Endodermal cell (in vitro differentiated cells): ENCODE data around the gene CA5A. TPM values are rescaled to one million over a fixed set of nuclear protein-coding genes. Genes with fewer than 3 reads are reported as not detected.

ENCODE experiments used
- DNase-seq: peaks from one replicate; pipeline ENCODE4 v3.0.0-alpha.2; 2017
- H3K27ac ChIP-seq: 2 replicates; pipeline ENCODE4 v1.5.1; 2013; ENCODE audit warnings: mild to moderate bottlenecking, low read depth, low read length, moderate library complexity
- H3K27me3 ChIP-seq: 2 replicates; pipeline ENCODE4 v1.6.1; 2013; ENCODE audit warnings: mild to moderate bottlenecking, low read length, moderate library complexity; ENCODE audit not compliant: insufficient read depth, control insufficient read depth, poor library complexity, severe bottlenecking
- H3K36me3 ChIP-seq: 2 replicates; pipeline ENCODE4 v1.7.0; 2013; ENCODE audit warnings: mild to moderate bottlenecking, low read length, moderate library complexity; ENCODE audit not compliant: control insufficient read depth, insufficient read depth
- H3K4me1 ChIP-seq: one replicate; pipeline ENCODE4 v1.7.0; 2013; ENCODE audit warnings: low read length; ENCODE audit not compliant: control insufficient read depth, insufficient read depth
- H3K4me3 ChIP-seq: 2 replicates; pipeline ENCODE4 v1.5.1; 2013; ENCODE audit warnings: mild to moderate bottlenecking, low read length, moderate library complexity
- H3K9ac ChIP-seq: 2 replicates; pipeline ENCODE4 v1.6.1; 2013; ENCODE audit warnings: mild to moderate bottlenecking, low read length, moderate library complexity; ENCODE audit not compliant: poor library complexity, severe bottlenecking; ENCODE audit errors: extremely low read depth
- H3K9me3 ChIP-seq: 2 replicates; pipeline ENCODE4 v1.6.1; 2013; ENCODE audit warnings: mild to moderate bottlenecking, low read length, moderate library complexity; ENCODE audit not compliant: control insufficient read depth
- H3K27ac Mint-ChIP-seq: 2 replicates; pipeline ENCODE4 v1.8.0; 2020; ENCODE audit warnings: mixed read lengths
- H3K27me3 Mint-ChIP-seq: 2 replicates; pipeline ENCODE4 v1.8.0; 2021; ENCODE audit warnings: mild to moderate bottlenecking, mixed read lengths; ENCODE audit not compliant: insufficient read depth
- H3K36me3 Mint-ChIP-seq: 2 replicates; pipeline ENCODE4 v1.8.0; 2020; ENCODE audit warnings: low read depth, mixed read lengths
- H3K4me1 Mint-ChIP-seq: 2 replicates; pipeline ENCODE4 v1.8.0; 2020; ENCODE audit warnings: mixed read lengths
- H3K4me3 Mint-ChIP-seq: 2 replicates; pipeline ENCODE4 v1.8.0; 2020; ENCODE audit warnings: mild to moderate bottlenecking, moderate library complexity, mixed read lengths
- H3K9me3 Mint-ChIP-seq: 2 replicates; pipeline ENCODE4 v1.8.0; 2020; ENCODE audit warnings: mild to moderate bottlenecking, mixed read lengths
- WGBS, 2 experiments: methylation state at CpG; one replicate each; pipeline versions ENCODE4 v1.1.5 to v1.1.7; 2013; ENCODE audit warnings: missing lambda C conversion rate in 2 of 2, mixed read lengths in 1 of 2; ENCODE audit not compliant: insufficient coverage in 1 of 2, insufficient read length in 1 of 2; 5-methylcytosine and 5-hydroxymethylcytosine counted together
- total RNA-seq, 2 donors: library from RNA; stranded (reverse); fragmentation: NEBNext Ultra II Directional in 1 of 2; extraction: Animal tissue kit (Norgen Biotek cat#: 25700) in 1 of 2; gene quantifications; 2 replicates in 1 of 2; 3 replicates in 1 of 2; pipeline ENCODE4 v1.2.1, GENCODE V29; 2021
- TF ChIP-seq, protein P1 (sequence below): fragments of 200-600 bp; sonication (generic); conservative IDR thresholded peaks from 2 replicates; pipeline ENCODE4 v1.5.0; 2021; ENCODE audit warnings: antibody characterized with exemption, mild to moderate bottlenecking

Gene CA5A
- total RNA-seq, 2 donors from 2014 or later, result not detected

DNA sequence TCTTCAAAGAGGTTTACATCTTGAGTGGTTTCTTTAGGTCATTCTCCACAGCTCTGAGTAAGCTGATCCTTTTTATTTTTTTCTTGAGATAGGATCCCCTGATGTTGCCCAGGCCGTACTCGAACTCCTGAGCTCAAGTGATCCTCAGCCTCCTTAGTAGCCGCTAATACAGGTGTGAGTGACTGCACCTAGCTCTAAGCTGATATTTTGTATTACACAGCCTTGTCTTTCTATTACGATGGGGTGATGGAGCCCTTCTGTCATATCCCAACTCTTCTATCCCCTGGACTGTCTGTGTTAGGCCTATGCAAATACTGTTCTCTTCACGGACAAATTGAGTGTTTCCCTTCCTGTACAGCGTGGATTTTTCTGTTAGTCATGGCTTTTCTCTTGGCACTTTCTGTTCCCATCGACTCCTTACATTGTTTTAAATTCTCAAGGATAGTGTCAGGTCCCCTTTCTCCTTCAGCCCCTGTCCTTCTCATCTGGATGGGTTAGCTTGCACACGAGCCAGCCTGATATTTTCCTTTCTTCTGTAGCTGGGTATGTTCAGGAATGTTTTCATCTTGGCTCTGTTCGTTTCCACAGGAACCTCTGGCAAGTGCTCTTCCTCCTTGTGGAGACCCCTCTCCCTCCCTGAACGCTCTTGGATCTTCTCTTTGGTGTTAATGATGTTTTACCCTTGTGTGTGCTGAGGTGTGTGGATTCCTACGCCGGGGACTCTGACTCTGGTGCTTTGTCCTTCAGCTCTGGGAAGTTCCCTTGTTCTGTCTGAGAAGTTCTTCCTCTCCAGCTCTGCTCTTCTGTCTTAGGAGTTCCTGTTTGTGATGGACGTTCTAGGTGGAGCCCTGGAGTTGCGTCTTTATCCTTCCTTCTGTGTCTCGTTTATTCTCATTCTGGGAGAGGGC lies 17.2 kb upstream of the CA5A start:
- Mint-ChIP-seq H3K27me3 (no peaks in the 10 kb centered on the region), H3K27ac (peak overlapping the region; percentile 12), H3K4me3 (peak overlapping the region; percentile 89), H3K36me3 (peaks cover 27% of the 10 kb centered on the region), H3K9me3 (no peaks in the 10 kb centered on the region), H3K4me1 (peaks cover 17% of the 10 kb centered on the region)
- Histone ChIP-seq H3K4me3 (no peak overlapping the region), H3K9ac (no peak overlapping the region), H3K27me3 (no peaks in the 10 kb centered on the region), H3K36me3 (peaks cover 25% of the 10 kb centered on the region), H3K9me3 (no peaks in the 10 kb centered on the region), H3K27ac (no peak overlapping the region), H3K4me1 (no peaks in the 10 kb centered on the region)
- TF ChIP-seq, protein P1, sequence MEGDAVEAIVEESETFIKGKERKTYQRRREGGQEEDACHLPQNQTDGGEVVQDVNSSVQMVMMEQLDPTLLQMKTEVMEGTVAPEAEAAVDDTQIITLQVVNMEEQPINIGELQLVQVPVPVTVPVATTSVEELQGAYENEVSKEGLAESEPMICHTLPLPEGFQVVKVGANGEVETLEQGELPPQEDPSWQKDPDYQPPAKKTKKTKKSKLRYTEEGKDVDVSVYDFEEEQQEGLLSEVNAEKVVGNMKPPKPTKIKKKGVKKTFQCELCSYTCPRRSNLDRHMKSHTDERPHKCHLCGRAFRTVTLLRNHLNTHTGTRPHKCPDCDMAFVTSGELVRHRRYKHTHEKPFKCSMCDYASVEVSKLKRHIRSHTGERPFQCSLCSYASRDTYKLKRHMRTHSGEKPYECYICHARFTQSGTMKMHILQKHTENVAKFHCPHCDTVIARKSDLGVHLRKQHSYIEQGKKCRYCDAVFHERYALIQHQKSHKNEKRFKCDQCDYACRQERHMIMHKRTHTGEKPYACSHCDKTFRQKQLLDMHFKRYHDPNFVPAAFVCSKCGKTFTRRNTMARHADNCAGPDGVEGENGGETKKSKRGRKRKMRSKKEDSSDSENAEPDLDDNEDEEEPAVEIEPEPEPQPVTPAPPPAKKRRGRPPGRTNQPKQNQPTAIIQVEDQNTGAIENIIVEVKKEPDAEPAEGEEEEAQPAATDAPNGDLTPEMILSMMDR, result no peak
- WGBS, 2 experiments, result 93 to 99% methylated on average over 9 to 14 of the region's 15 CpGs
- DNase-seq, result peak; percentile 31

DNA sequence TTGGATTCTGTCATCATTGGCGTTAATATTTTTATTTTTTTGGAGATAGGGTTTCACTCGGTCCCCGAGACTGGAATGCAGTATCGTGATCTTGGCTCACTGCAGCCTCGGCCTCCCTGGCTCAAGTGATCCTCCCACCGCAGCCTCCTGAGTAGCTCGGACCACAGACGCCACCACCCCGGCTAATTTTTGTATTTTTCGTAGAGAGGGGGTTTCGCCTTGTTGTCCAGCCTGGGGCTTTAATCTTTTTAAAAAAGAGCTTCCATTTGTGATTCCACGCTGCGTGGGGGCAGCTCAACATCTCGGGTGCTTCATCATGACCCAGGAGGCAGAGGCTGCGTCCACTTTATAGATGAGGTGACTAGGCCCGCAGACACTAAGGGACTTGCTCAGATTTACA lies 16.4 kb upstream of the CA5A start:
- no peaks in the 10 kb centered on the region for H3K9me3 ChIP-seq
- H3K9ac ChIP-seq, result peak overlapping the region; percentile 99
- Mint-ChIP-seq H3K4me3 (peak overlapping the region; percentile 89), H3K27ac (peak overlapping the region; percentile 97), H3K4me1 (peaks cover 17% of the 10 kb centered on the region), H3K9me3 (no peaks in the 10 kb centered on the region), H3K27me3 (no peaks in the 10 kb centered on the region), H3K36me3 (peaks cover 23% of the 10 kb centered on the region)
- H3K4me3 ChIP-seq, result peak overlapping the region; percentile 97
- WGBS, 2 experiments, result 95 to 98% methylated on average over 12 to 16 of the region's 16 CpGs
- no peak overlapping the region for H3K27ac ChIP-seq
- TF ChIP-seq, protein P1, result no peak
- no peaks in the 10 kb centered on the region for H3K4me1 ChIP-seq
- peak; percentile 30 for DNase-seq
- H3K27me3 ChIP-seq, result no peaks in the 10 kb centered on the region
- peaks cover 25% of the 10 kb centered on the region for H3K36me3 ChIP-seq

DNA sequence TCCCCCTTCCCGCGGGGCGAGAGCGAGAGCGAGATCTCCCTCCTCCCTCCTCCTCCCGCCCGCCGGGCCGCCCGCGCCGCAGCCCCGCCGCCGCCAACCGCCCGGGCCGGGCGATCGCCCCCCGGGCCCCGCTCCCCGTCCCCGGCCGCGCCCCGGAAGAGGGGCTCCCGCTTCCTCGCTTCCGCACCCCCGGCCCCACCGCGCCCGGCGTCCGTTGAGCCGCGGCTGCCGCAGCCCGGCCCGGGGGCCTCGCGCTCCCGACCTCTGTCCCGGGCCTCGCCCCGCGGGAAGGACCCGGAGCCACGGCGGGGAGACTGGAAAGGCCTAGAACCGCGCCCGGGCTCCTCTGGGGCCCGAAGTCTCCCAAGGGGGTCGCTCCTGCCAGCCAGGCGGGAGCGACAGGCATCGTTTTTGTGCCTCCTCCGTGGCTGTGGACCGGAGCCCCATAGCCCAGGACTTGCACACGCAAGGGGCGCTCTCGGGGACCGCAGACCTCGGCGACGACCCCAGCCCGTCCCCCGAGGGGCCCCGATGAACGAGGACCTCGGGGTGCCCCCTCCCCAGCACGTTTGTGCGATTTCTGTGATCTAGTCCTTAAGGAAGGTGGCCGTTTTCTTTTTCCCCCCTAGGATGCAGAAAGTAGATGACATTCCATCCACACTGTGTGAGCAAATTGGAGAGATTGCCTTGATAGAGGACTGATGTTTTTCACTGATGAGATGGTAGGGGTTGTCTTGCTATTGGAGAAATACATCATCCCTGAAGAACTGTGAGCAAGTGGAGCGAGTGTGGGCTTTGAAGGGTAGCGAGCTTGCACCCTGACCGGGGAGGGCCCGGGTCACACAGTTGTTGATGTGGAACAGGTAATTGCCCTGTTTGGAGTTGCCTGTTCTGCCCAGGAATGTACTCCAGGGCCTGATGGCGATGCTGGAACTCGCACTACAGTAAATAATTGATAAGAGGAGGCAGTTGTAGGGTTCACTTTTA lies 15.5 kb upstream of the CA5A start:
- H3K27ac Mint-ChIP-seq, result peak overlapping the region; percentile 97
- no peaks in the 10 kb centered on the region for H3K27me3 Mint-ChIP-seq
- H3K9me3 Mint-ChIP-seq, result no peaks in the 10 kb centered on the region
- H3K4me3 Mint-ChIP-seq, result peak overlapping the region; percentile 89
- Histone ChIP-seq H3K4me3 (peak overlapping the region; percentile 97), H3K27ac (peak overlapping the region; percentile 92), H3K27me3 (no peaks in the 10 kb centered on the region), H3K9me3 (no peaks in the 10 kb centered on the region), H3K4me1 (no peaks in the 10 kb centered on the region), H3K9ac (peak overlapping the region; percentile 99), H3K36me3 (peaks cover 17% of the 10 kb centered on the region)
- peaks cover 14% of the 10 kb centered on the region for H3K4me1 Mint-ChIP-seq
- WGBS, 2 experiments, result 4 to 8% methylated on average over 19 to 82 of the region's 82 CpGs
- DNase-seq, result peak; percentile 46
- peaks cover 14% of the 10 kb centered on the region for H3K36me3 Mint-ChIP-seq
- TF ChIP-seq, protein P1, result peak; percentile 51
